HG03565 (cell line): ENCODE data around the gene KDELR1.
"Not testable (repeated sequence)": the region's sequence is repeated elsewhere in the genome, so short reads cannot be mapped to it uniquely, and the experiment has no call there.

Experiments used
- ATAC-seq: cut with Tn5 transposase; IDR thresholded peaks from one replicate; pipeline ENCODE4 v1.9.1; 2021; ENCODE audit warnings: mild to moderate bottlenecking, moderate library complexity; ENCODE audit not compliant: unreplicated experiment

The KDELR1 gene

DNA sequence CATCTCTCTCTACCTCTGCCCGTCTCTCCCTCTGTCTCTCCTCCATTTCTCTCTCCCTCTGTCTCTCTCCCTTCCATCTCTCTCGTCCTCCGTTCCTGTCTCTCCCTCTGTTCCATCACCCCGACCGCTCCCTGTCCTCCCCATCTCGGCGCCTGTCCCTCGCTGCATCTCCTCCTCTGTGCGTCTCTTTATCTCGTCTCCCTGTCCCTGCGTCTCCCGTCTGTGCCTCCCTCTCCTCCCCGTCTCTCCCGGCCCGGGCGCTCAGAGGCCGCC, 6.7 kb upstream of the KDELR1 start:
- ATAC-seq, result no peak

DNA sequence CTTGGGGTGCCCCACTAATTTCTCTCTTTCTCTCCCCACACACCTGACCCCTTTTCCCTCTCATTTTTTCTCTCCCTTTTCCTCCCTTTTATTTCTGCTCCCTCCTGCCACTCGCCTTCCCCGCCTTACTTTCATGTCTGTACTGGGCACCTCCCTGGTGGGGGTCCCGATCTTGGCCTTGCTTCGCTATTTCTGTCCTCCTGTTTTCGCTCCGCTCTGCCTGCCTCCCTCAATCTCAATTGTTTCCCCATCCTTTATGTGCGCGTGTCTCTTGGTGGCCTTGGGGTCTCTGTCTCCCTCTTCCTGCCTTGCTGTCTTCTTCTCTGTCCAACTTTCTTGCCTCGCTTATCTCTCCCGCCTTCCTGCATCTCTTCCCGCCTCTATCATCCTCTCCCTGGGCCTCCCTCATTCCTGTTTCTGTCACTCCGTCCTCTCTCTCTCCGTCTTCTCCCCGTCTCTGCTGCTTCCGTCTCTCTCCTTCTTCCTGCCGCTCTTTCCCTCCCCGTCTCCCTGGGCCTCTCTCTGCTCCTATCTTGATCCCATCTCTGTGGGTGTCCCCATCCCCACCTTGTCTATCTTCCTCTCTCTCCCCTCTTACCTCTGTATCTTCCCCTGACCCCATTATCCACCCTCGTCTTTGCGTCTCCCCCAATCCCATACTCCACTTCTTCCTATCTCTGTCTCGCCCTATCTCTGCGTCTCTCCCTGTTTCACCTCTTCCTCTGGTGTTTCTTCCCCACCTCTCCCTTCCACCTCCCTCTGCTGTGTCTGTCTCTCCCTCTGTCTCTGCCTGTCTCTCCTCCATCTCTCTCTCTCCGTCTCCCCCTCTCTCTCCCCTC, 6.1 kb upstream of the KDELR1 start:
- ATAC-seq, result no peak

DNA sequence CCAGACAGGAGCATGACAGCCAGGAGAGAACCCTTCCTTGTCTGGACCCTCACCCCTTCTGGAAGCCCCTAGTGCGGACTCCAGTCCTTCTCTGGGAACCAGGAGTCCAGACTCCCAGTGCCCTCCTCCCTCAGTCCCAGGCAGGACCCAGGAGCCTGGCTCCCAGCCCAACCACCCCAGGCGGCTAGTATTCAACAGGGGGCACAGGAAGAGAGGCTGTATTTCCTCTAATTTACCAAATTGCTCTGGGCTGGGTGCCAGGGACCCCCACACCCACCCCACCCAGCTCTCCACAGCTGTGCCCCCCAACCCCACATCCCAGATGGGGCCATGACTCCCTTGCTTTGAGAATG, 5.4 kb upstream of the KDELR1 start:
- no peak for ATAC-seq

DNA sequence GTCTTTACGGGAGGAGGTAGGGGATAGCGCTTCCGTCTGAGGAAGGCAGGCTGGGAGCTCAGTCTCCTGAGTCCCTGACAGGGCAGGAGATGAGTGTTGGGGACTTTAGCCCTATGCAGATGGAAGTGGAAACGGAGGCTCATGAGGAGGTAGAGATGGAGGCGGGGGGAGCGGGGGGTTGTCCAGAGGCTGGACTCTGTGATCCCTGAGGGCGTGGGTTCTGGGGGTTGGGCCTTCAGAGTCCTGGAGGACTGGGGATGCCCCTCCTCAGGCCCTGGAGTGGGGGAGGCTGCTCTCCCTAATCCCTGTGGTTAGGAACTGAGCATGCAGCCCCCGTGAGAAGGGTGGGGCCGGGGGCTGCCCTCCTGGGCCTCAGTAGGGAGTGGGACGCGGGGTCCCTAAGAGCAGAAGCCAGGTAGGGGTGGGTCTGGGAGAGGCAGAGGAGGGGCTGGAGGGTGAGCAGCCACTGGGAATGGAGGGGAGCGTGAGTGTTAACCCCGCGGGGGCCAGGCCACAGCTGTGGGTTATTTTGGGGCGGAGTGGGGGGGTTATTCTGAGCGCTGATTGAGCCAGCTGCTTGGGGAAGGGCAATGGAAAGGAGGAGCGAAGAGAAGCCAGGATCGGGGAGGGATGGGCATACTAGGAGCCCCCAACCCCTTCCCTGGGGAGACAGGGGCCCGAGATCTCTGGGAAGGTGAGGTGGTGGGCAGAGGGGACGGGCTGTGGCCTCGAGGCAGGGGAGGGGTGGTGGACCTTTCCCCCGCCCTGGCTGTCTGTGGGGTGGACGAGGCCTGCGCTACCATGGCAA, 4.9 kb upstream of the KDELR1 start:
- ATAC-seq, result no peak

DNA sequence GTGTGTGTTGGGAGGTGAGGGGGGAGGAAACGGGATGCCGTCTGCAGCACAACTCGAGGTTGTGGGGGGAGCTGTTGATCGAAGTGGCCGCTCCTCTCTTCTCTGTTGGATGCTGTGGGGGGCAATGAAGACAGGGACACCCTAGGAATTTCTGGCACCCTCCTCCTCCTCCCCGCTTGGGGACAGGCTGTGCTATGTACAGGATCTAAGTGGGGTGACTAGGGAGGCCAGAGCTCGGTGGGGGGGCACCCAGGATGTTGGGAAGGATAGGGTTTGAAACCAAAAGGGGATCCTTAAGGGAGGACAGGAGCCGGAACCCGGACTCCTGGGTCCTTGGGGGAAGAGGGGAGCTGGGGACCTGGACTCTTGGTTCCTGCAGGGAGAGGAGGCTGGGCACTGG, 4.1 kb upstream of the KDELR1 start:
- no peak for ATAC-seq

DNA sequence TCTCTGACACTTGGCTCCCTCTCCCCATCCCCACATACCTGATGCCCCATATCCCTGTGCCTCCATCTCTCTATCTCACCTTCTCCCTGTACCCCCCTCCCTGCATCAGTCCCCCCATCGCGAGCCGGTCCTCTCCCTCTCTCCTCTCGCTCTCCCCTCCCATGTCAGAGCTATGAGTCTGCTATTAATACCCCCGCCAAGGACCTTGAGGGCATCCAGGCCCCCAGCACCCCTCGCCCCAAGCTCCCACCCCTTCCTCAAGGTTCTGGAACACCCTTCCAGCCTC, 3.8 kb upstream of the KDELR1 start:
- no peak for ATAC-seq

DNA sequence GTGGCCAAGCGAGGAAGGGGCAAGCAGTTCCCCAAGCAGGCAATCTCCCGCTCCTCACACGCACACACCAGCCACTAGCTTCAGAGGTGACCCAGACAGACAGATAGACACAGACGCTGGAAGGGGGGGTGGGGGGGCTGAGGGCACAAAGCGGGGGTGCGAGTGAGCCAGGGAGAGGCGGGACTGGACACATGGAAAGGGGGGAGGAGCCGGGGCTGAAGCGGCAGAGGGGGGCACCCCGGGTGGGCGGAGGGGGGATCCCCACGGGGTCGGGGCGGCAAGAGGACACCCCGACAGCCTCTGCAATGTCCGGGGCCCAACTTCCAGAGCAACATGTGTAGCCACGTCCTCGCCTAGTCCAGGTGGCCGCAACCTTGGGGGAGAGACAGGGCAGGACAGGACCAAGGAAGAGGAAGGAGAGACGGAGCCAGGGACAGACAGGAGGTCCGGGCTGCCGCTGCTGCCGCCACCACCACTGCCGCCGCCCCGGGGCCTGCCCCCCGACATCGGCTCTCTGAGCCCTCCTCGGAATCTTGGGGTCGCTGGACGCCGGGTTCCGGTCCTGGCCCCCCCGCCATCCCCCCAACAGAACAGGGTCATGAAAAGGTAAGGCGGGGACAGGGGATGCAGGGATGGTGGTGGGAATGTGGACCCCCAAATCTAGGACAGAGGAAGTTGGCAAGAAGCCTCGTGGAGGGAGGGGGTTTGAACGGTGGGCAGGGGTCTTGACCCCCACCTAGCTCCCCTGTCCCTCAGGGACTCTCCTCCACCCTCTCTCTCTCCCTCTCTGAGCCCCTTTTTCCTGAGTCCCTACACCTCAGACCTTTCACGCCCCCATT, 3.2 kb upstream of the KDELR1 start:
- ATAC-seq, result no peak

DNA sequence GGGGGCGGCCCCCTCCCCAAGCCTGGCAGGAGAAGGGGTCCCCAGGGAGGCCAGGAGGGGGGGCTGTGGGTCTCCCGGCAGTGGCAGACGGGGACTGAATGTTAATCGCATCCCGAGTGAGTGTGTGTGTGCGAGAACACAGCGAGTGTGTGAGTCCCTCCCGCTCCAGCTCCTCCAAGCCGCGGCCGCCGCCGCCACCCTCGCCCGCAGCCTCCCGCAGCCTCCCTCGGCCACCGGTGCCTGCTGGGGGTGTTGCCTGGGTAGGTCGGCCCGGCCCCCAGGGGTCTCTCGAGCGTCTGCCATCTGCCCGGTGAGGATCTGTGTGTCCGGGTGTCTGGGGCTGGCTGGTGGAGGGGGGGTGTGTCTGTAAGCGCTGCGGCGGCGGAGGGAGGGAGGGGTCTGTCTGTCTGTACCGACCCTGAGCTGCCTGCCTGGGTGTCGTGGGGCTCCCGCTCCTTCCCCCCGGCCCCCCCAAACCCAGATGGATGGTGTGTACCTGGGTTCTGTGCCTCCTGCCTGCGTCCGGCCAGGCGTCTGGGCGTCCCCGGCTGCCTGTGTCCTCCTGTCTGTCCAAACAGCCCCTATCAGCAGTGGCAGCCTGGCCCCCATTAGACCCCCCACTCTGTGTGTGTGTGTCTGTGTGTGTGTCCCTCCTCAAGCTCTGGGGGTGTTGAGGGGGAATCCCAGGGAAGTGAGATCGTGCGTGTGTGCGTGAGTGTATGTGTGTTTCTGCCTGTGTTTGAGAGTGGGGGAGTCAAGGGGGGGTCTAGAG, 2.4 kb upstream of the KDELR1 start, which contains the start of gene GRIN2D:
GRIN2D (plus strand) TSS at position 110 of the 772 bp plus-strand sequence. CDS start 4,725 bp downstream, outside the sequence.
- ATAC-seq, result no peak

DNA sequence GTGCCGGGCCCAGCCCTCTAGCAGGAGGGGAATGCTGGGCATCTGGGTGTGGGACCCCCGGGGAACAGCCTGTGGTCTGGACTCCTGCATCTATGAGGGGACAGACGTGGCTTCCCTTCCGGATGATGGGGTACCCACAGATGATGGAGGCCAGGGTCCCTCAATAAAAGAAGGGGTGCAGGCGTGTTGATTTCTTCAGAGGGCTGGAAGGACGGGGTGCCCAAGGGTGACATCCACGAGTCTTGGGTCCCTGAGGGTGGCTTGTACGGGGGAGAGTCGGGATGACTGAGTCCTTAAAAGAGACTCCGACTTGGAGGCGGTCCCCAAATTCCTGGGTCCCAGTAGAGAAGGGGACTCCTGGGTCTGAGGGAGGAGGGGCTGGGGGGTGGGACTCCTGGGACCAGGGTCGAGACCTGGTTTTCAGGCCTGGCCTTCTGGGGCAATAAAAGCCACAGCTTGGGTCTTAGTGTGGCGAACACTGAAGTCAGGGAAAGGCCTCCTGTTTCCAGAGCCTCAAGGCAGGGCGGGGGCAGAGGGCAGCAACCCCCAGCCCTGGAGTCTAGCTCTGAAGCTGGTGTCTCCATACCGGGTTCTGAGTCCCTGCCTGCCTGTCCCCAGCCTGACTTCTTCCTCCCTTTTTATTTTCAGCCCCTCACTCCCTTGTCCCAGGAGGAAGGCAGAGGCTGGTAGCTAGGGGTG, 1.7 kb upstream of the KDELR1 start:
- ATAC-seq, result no peak

DNA sequence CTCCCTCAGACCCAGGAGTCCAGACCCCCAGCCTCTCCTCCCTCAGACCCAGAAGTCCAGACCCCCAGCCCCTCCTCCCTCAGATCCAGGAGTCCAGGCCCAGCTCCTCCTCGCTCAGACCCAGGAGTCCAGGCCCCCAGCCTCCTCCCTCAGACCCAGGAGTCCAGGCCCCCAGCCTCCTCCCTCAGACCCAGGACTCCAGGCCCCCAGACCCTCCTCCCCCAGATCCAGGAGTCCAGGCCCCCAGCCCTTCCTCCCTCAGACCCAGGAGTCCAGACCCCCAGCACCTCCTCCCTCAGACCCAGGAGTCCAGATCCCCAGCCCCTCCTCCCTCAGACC, 624 bp upstream of the KDELR1 start:
- not testable (repeated sequence) for ATAC-seq

DNA sequence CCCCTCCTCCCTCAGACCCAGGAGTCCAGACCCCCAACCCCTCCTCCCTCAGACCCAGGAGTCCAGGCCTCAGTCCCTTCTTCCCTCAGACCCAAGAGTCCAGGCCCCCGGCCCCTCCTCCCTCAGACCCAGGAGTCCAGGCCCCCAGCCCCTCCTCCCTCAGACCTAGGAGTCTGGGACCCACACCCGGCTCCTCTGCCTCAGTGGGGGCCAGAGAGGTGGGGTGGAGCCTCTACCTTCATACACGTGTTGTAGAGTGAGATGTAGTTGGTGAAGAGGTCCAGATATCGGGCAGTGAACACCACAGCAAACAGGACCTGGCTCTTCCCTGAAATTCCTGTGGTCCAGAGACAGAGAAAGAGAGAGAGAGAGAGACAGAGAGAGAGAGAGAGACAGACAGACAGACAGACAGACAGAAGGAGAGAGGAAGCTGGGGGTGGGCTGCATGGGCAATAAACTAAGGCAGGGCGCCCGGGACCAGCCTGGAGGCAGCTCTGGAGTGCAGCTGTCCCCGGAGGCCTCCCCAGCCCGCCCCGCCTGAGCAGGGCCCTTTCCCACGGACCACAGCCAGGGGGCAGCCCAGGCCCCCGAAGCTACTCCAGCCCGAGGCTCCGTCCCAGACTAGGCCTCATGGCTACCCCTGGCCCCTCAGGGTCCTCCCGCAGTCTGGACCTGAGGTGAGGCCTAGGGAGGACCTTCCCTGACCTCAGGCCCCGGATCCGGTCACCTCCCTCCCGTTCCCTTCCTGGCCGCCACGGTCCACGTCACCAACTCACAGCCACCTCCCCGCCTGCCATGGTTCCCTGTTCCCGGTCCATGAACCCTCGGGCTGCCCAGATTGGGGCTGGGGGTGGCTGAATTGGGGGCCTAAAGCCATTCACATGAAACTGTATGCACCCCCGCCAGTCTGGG, 907 bp downstream of the KDELR1 start:
- ATAC-seq, result no peak

DNA sequence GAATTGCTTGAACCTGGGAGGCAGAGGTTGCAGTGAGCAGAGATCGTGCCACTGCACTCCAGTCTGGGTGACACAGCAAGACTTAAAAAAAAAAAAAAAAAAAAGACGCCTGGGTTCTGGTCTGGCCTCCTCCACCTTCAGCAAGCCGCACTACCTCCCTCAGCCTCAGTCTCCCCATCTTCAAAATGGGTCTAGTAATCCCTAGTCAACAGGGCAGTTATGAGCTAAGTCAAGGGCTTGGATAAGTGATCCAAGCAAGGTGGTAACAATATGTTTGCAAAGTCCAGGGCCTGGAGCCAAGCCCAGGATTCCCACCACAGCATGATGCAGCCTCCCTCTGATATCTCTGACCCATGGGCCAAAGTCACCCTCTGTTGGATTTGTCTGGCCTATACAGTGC, 4.4 kb downstream of the KDELR1 start:
- ATAC-seq, result no peak

DNA sequence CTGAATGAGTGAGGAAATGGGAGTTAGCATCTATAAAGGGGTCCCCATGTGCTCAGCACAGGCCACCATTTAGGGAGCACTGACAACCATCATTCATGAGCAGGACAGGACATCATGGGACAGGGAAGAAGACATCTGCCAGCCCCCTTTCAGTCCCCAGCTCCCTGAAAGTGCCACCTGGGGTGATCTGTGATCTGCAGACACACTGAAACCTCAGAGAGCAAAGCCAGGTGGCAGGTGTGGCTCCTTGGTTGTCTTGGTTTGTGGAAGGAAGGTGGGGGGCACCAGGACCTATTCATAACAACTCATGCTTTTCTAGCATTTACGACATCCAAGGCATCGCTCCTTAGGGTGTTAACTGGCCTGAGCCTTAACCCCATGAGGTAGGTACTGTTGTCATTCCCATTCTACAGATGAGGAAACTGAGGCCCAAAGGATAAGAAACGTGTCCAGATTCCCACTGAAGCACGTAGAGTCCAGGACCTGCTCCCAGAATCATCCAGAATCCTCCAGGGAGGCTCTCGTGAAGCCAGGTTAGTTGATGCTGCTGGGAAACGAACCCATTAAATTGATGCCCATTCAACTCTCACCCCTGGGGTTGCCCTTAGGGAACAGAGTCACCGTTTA, 5.8 kb downstream of the KDELR1 start:
- ATAC-seq, result no peak

DNA sequence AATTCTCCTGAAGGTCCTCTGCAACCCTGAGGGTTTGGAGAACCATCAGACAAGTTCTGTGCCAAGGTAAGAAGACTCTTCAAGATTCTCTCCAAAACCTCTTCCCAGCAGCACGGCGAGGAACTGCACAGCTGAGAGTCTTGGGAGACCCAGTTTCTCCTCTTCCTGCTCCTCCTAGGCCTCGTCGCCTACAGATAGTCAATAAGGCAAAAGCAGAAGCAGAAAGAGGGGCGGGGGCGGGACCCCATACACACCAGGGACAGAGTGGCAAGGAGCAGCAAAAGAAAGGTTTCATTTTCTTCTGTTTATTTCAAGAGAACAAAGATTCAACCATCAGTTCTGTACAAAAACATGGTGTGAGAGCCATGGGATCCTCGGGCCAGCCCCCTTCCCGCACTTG, 9.1 kb downstream of the KDELR1 start:
- ATAC-seq, result no peak

DNA sequence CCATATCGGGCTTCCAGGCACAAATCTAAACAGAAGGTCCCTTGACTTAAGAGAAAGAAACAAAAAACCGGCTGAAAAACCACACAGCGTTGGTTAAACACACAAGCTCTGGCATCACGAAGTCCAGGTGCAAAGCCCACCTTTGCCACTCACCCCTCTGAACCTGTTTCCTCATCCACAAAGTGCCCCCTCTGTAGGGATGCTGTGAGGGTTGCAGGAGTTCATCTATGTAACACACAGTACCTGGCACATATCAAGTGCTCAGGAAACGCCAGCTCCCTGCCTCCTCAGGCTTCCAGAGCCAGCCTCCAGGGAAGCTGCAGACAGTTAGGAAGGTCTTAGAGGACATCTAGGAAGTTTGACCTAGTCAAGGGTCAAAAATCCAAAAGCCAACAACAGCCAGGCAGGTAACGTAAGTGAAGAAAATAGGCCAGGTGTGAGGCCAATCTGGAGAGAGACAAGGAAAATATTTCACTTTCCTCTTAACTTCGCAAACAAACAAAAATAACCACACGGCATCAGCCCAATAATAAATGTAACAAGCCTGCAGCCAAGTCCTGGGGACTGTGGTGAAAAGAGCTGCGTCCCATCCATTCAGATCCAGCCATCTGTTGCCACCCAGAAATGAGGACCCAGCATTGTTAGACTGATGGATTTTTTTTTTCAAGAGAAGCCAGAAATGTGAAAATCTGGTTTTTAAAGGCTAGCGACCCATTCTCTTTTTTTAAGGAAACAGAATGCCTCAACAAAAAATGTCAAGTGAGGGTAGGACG, 10.0 kb downstream of the KDELR1 start:
- no peak for ATAC-seq

DNA sequence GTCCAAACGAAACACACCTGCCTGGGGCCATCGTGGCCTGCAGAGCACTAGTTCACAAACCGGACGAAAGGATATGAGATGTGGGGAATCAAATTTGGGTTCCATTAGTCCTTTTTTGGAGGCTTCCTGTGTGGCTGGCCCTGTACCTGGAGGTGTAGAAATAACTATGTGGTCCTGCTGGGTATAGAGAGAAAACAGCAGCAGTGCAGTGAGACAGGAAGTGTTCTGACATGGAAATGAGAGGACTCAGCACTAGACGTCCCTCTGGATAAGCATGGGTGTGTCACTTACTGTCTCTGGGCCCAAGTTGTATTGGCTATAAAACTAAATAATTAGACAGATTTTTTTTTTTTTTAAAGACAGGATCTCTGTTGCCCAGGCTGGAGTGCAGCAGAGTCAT, 12.3 kb downstream of the KDELR1 start:
- no peak for ATAC-seq

DNA sequence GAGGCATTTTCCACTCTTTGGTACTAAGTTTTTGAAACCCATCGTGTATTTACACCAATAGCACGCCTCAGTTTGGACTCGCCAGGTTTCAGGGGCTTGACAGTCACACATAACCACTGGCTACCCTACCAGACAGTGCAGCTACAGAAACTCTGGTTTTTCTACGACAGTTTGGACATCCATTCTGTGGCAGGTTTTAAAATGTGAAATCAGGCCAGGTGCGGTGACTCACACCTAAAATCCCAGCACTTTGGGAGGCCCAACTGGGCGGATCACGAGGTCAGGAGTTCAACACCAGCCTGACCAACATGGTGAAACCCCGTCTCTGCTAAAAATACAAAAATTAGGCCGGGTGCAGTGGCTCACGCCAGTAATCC, 13.2 kb downstream of the KDELR1 start:
- ATAC-seq, result no peak

DNA sequence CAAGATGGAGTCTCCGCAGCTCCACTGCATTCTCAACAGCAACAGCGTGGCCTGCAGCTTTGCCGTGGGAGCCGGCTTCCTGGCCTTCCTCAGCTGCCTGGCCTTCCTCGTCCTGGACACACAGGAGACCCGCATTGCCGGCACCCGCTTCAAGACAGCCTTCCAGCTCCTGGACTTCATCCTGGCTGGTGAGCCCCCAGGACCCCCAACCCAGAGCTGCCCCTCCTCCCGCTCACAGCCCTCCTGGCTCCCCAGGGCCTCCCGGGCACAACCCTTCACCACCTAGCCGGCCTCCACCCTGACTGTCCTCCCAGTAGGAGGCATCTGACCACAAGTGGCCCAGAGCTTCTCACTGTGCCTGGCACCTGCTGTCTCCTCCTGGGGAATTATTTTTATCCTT, 17.8 kb downstream of the KDELR1 start:
- ATAC-seq, result no peak
